GM19025 (cell line): ENCODE results near the gene REXO1.
"Not testable (repeated sequence)": the region's sequence is repeated elsewhere in the genome, so short reads cannot be mapped to it uniquely, and the experiment has no call there.

ENCODE experiments used
- ATAC-seq: cut with Tn5 transposase; IDR thresholded peaks from one replicate; pipeline ENCODE4 v1.9.1; 2021; ENCODE audit warnings: mild to moderate bottlenecking, low read depth, moderate library complexity; ENCODE audit not compliant: unreplicated experiment

The REXO1 gene

DNA sequence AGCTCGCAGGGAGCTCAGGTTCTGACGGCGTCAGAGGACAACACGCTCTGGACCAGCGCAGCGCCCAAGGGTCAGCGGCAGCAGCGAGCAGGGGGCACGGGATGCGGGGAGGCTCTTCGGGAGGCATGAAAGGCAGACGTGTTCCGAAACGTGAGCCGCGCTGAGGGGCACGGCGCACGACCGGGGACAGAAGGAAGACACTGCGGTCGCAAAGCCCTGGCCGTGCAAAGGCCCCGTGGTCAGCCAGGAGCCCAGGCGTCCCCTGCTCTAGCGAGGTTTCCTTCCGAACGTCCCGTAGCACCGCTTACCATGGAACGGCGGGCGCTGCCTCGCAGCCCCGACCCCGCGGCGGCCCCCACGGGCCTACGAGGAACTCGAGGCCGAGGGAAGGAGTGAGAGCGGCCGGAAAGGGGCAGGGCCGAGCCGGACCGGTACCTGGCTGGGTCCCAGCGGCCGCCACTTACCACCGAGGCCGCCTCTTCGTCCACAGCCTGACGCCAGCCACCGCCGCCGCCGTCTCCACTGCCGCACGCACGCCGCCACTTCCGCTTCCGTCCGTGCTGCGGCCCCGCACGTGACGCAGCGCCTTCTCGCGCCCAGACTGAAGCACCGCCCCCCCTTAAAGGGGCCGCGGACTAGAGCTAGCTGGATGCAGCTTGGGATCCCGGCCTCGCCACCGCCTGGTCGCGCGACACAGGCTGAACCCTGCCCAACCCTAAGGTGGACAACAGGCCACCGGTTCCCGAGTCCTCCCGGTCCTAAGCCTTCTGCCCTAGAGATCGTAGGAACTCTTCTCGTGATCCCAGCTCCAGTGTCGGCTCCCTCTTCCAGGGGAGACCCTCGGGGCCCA lies 27.6 kb upstream of the REXO1 start:
- ATAC-seq = peak; percentile 79

DNA sequence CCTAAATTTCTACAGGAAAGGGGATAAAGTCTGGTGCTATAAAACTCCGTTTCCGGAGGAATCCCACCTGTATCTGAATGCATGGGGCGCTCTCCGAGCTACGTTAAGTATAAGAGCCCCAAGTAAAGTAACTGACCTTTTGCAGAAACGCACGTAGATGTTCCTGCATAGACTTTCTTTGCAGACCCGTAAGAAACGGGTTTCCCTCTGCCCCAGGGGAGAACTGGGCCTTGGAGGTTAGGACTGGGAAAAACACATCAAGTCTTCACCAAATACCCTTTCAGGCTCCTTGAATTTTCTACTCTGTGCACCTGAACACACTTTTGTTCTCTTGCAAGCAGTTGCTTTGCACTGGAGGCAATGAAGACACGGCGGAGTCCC lies 27.0 kb upstream of the REXO1 start:
- not testable (repeated sequence) for ATAC-seq

DNA sequence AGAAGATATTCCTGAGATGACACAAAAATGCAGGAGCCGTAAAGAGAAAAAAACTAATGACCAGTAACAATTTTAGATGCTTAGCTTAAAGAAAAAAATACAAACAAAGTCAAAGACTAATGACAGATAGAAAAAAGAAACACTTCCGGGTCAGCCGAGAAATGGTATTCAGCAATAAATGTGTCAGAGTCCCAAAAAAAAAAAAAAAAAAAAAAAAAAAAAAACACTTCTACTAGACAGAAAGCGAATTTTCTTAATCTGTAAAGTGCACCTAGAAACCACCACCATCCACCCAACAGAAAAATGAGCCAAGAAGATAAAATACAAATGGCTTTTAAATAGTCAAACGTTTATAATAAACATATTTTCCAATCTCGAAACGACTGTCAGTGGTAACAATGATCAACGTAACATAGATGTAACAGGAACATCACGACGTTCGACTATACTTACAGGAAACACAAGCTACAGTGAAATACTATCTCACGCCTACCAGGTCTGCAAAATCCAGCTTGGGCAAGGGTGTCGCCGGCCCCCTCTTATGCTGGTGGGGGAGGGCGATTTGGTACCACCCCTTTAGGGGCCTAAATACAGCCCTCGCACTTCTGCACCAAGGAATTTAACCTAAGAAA lies 26.4 kb upstream of the REXO1 start:
- no peak for ATAC-seq

DNA sequence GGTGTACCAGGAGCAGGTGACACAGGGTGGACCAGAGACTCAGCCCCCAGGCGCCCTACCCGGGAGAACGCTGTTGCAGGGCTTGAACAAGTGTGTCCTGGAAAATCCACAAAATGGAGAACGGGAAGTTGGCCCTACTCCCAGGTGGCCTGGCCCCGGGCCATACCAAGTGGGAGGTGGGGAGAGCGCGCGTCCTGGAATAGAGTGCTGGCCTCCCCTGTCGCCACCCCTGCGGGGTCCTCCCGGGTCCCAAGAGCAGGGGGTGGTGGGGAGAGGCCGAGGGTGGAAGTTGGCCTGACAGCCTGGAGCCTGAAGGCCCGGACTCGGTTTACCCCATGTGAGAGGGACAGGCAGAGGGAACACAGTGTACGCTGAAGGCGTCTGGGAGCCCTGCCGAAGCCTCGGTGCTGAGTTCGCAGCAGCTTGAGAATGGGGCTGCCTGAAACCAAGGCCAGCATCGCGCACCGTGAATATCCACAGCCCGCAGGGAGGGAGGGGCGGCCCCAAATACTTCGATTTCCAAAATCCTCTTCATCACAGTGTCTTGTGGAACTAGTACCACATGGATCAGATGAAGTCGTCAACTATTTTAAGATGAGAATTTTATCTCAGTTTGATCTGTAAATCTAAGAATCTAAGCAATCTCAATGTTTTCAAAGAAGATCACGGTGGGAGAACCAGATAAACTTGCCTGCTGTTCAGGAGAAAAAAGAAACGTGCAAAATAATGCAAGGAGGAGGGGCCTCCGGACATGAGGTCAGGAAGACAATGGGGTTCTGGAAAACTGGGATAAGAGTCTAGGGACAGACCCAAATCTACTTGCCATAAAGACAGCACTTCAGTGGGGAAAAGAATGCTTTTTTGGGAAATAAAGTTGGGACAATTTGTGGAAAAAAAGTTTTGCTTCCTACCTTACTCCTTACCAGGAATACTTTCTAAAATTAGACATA lies 25.5 kb upstream of the REXO1 start:
- no peak for ATAC-seq

DNA sequence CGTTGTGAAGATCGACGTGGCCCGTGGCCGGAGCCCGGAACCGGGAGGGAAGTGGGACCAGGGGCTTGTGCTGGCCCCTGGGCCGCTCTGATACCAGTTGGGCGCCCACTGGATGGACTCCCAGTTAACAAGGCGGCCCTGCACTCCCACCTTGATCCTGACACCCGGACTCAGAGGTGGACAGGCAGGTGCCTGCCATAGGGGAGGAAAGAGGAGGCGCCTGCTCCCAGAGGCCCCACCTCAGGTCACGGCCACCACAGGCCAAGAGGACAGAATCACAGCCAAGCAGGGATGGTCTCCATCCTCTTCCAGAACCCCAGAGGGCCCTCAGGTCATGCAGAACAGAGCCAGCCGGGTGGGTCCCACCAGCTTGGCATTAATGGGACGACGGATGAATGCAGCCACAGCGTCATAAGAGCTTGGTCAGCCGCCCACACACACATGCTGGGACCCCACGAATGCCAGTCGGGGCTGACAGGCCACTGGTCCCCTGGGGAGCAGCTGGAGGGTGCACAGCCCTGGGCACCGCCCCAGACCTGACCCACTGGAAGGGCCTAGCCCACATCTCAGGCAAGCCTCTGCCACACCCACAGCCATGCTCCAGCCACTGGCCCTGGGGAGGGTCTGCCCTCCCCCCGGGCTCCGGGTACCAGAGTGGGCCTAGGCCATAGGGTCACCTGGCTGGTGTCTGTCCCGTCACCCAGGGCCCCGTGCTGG lies 24.7 kb upstream of the REXO1 start:
- no peak for ATAC-seq

DNA sequence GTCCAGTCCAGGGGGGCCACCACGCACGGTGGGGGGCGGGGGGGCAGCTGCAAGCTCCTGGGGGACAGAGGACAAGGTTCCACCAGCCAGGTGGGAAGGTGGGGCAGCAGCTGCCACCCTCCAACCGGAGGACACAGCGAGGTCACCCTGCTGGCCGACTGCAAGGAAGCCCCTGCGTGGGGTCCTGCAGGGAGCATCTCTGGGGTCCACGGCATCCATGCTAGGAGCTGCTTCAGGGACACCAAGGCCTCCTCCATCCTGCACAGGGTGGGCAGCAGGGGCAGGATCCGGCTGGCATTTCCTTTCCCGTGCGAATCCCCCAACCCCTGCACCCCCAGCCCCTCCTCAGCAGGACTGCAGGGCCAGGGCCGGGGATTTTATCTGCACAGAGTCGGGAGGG lies 23.3 kb upstream of the REXO1 start:
- ATAC-seq = no peak

DNA sequence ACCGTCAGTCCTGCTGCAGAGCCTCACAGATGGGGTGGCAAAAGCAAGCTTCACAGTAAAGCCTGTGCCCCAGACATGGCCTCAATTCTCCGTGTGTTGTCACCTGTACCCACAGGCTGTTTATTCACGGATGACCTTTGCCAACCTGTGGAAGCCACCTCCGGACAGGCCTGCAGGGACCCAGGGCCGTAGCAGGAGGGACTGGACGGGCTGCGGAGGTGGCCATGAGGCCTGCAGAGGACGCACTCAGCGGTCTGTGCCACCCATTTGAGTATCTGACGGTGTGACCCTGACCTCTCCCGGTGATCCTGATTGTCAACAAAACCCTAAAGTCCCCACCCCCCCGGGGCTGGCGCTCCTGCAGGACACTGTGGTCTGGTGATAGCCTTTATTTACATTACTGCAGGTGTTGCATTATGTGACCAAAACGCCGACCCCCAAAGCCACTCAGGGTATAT lies 22.9 kb upstream of the REXO1 start:
- no peak for ATAC-seq

DNA sequence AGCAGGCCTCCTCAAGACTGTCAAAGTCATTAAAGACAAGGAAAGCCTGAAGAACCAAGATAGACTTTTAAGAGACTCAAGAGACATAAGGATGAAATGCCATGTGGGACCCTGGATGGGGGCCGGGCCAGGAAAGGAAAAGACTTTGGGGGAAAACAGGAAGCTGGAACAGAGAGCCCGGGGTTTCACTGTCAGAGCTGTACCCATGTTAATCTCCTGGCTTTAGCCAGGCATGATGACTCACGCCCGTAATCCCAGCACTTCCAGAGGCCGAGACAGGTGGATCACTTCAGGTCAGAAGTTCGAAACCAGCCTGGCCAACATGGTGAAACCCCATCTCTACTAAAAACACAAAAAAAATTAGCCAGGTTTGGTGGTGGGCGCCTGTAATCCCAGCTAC lies 20.7 kb upstream of the REXO1 start:
- ATAC-seq = no peak

DNA sequence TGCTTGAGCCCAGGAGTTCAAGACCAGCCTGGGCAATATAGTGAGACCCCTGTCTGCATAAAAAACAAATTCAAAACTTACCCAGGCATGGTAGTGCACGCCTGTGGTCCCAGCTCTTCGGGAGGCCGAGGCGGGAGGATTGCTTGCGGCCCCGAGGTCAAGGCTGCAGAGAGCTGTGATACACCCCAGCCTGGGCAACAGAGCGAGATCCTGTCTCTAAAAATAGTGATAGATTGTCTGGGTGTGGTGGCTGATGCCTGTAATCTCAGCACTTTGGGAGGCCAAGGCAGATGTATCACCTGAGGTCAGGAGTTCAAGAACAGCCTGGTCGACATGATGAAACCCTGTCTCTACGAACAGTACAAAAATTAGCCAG lies 19.1 kb upstream of the REXO1 start:
- ATAC-seq = no peak

DNA sequence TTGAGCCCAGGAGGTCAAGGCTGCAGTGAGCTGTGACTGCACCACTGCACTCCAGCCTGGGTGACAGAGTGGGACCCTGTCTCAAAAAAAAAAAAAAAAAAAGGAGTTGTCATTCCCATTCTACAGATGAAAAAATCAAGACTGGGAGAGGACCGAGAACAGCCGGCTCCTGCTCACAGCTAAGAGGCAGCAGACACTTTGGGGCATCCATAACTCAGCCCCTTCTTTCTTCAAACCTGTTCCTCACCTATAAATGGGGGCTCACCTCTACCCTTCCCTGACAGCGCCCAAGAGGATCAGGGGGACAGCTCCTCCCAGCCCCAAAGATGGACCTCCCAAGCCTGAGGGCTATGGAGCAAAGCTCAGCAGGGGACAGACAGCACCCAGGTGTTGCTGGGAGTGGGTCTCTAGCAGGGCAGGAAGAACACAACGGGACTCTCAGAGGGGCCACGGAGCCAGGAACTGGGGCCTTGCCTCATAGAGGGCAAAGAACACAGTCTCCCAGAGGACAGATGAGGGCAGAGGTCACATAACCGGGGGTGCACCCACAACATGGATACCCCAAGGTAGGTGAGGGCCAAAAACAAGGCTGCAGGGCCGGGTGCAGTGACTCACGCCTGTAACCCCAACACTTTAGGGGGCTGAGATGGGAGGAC lies 18.5 kb upstream of the REXO1 start:
- no peak for ATAC-seq

DNA sequence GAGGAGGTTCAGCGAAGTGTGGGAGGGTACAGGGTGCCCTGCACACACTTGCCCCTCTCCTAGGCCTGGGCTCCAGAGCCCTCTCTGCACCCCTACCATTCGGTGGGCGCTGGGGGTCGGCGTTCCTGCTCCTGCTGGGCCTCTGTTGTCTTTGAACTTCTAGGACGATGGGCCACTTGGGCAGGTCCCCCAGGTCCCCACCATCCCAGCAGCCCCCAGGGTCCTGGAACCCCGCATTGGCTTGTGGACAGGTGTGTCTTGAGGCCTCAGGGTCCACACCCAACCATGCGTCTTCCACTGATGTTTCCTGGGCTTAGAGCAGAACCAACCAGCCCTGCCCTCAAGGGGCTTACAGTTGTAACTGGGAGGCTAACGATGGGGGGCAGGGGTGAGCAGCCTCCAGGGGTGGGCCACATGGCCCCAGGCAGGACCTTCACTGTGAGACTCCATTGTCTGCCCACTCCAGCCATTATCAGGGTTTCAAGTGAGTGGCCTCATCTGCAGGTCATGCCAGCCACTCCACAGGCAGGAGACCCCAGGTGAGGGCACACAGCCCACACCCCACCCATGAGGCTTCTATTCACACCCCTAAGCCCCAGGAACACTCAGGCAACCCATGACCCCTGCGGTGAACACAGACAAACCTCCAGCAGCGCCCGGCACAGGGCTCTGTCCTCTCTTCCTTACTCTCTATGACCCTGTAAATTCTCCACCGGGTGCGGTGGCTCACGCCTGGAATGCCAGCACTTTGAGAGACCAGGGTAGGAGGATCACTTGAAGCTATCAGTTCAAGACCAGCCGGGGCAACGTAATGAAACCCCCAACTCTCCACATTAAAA lies 17.1 kb upstream of the REXO1 start:
- no peak for ATAC-seq

DNA sequence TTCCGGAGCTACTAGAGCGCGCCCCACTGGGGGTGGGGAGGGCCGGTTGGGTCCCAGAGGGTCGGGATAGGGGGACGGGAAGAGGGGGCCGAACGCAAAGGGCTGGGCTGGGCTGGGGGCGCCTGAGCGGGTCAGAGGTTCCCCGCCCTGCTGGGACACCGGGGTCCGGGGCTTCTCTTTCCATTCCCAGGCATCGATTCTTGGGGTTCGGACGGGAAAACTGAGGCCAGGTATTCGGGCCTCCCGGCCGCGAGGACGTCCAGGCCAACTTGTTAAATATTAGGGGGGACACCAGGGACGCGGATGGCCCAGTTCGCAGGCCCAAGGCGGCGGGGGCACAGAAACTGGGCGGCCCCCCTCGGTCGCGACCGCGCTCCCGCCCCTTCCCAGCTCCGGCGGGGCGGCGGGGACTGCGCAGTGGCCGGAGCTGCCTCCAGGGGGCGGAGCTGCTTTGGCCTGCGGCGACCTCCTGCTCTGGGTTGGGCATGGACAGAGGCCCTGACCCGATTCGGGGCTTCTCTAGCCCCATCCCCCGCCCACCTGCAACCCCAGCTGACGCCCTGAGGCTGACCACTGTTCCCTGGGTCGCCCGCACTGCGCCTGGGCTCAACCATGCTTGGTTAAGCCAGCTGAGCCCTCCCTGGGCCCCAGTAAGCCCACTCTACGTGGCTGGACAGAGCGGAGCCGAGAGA lies 16.3 kb upstream of the REXO1 start:
- no peak for ATAC-seq

DNA sequence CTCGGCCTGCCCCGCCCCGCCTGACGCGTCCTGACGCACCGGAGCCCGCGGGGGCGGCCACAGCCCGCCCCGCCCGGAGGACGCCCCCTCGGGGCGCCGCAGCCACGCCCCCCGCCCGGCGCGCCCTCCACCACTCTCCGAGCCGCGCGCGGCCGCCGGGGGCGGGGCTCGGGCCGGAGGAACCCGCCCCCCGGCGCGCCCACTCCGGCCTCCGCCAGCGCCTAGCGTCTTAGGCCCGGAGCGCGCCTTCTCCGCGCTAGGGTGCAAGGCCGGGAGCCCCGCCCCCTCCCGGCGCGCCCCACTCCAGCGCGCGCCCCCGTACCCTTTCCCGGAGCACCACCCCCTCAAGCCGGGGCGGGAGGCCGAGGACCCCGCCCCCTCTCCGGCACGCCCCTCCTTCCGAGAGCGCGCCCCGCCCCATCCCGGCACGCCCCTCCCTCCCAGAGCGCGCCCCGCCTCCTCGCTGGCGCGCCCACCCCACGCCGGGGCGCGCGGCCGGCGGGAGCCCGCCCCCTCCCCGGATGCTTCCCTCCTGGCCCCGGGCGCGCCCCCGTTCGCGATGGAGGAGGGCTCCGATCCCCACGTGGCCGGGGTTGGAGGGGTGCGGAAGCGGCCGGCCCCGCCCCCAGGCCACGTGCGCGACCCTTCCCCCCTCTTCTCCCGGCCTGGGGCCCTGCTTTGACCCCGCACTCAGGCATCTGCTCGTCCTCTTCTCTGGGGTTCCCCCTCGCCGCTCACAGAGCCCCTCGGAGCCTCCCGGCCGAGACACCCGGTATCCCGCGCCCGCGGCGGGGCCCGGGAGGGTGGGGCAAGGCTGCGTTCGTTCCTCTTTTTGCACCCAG lies 15.6 kb upstream of the REXO1 start:
- ATAC-seq = peak; percentile 56

DNA sequence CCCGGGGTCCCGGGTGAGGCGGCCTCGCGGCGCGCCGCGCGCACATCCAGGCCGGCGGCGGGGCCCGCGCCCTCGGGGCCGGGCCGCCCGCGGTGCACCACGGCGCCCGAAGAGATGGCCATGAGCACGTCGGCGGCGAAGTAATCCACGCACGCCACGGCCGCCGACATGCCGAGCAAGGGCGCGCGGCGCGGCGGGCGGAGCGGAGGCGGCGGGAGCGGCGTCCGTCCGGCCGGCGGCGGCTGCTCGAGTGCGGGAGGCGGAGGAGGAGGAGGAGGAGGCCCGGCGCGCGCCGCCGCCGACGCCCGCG lies 15.0 kb upstream of the REXO1 start, which contains the start of gene KLF16:
Gene KLF16 (minus strand): TSS at position 252 of the 310 bp plus-strand sequence. CDS start 82 bp downstream, at position 170.
- no peak for ATAC-seq

DNA sequence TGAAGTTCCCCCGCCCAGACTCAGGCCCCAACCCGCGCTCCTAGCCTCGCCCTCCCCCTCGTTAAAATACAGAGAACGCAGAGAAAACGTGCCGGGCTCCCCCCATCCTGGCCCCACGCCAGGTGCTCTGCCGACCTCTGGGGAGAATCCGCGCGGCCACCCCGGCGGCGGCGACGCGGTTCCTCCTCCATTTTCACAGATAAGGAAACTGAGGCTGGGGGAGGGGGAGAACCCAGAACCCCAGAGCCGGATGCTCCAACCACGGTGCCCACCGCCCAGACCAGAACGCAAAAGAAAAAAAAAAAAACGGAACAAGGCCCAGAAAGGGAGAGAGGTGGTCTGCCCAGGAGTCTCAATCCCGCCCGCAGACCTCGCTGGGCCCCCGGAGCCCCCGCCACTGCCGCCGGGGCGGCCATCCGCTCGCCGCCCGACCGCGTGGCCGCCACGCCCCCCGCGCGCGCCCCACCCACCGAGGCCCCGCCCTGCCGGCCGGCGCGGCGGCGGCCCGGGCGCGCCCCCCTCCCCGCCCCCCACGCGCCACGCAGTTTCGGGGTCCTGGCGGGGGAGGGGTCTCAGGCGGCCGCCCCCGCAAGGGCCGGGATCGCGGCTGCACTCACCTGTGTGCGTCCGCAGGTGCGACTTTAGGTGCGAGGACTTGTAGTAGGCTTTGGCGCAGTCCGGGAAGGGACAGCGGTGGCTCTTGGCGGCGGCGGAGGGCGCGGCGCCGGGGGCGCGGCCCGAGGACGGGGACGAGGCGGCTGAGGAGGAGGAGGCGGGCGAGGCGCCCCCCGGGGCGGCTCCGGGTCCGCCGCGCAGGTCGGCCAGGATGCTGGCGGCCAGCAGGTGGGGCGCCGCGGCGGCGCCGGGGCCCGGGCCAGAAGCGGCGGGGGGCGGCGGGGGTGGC lies 14.4 kb upstream of the REXO1 start:
- peak; percentile 0 for ATAC-seq

DNA sequence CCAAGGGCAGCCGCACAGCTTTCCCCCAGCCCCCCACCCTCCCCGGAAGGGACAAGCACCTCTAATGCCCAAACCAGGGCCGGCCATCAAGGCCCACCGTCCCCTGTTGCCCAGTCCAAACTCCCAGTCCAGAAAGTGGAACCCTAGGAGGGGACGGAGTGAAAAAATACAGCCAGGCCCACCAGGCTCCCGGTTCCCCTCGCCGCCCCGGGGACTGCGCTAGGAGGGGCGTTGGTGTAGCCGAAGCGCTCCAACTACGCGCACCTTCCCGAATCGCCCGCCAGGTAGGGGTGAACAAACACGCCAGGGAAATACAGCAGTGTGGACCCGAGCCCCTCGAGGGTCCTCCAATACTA lies 13.8 kb upstream of the REXO1 start:
- no peak for ATAC-seq

DNA sequence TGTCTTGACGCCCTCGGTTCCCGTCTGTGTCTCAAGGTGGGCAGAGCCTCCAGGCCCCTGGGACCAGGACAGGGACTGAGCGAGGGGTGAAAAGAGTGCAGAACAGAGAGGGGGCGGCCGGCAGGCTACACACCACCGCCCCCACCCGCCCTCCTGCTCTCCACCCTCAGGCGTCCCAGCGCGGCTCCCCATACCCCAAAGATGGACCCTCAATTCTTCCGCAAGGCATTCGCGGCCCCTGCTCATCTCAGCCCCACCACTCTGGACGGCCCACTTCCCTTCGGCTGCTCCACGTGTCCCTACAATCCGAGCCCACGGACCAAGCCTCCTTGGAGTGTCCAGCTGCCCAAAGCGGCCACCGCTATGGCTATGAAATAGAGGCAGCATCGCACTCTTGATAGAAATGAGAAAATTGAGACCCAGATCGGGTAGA lies 13.3 kb upstream of the REXO1 start:
- no peak for ATAC-seq
